ENCODE results near the gene ZNF148. TPM values are rescaled to one million over a fixed set of nuclear protein-coding genes. Genes with fewer than 3 reads are reported as not detected.
A peak's percentile ranks its signal among the peaks of the same experiment; 100 is the strongest.

Gene ZNF148
- total RNA-seq, 1 experiment from 2014 or later, result 24.8 TPM

DNA sequence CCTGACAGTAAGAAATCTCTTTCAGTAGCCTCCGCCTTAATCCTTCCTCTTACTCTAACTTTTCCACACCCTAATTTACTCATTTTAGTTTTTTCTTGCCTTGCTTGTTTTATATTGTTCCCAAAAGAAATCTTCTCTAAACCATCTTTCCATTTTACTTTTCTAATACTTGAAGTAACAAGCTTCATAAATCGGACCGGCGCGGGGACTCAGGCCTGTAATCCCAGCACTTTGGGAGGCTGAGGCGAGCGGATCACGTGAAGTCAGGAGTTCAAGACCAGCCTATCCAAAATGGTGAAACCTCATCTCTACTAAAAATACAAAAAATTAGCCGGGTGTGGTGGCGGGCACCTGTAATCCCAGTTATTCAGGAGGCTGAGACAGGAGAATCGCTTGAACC is 17.3 kb downstream of the ZNF148 start:
- Histone ChIP-seq H2AK5ac (ENCODE audit: insufficient read length, low read length) (no peak overlapping the region), H4K20me1 (ENCODE audit: control insufficient read depth, insufficient read depth, insufficient read length) (no peaks in the 10 kb centered on the region)
- peak overlapping the region in 1 of 3 experiments; percentile 12; a peak in 2 of 7 replicates for H3K27ac Mint-ChIP-seq

More for the DNA sequence above, 17.3 kb downstream of the ZNF148 start:
- Mint-ChIP-seq H3K27me3 (ENCODE audit: low read depth) (no peaks in the 10 kb centered on the region), H3K4me3 (peak overlapping the region in 1 of 2 experiments; percentile 10; a peak in 2 of 5 replicates), H3K36me3 (ENCODE audit: insufficient read depth in 1 of 3, low read depth in 3 of 3) (peaks cover 0 to under 1% (median 0%) of the 10 kb centered on the region in 3 experiments; a peak in 3 of 7 replicates), H3K4me1 (peaks cover 0 to 13% of the 10 kb centered on the region in 2 experiments; a peak in 3 of 4 replicates), H3K9me3 (no peaks in the 10 kb centered on the region)
- H3K27ac ChIP-seq (ENCODE audit: insufficient read length, low read depth, low read length), result no peak overlapping the region
- peaks cover 3% of the 10 kb centered on the region for H3K23me2 ChIP-seq (ENCODE audit: insufficient read length, low read depth, low read length, poor library complexity, severe bottlenecking)
- H3K4ac ChIP-seq (ENCODE audit: low read depth, low read length), result no peak overlapping the region
- H2BK120ac ChIP-seq (ENCODE audit: low read depth, low read length, poor library complexity, severe bottlenecking), result no peak overlapping the region
- no peak overlapping the region for H2BK12ac ChIP-seq (ENCODE audit: insufficient read length, low read depth, low read length)
- H4K5ac ChIP-seq (ENCODE audit: insufficient read length, low read depth, low read length), result no peak overlapping the region
- no peak overlapping the region for H2BK20ac ChIP-seq (ENCODE audit: low read depth, low read length, poor library complexity, severe bottlenecking)
- peaks cover 5% of the 10 kb centered on the region for H3K79me1 ChIP-seq (ENCODE audit: insufficient read depth, low read depth, low read length, poor library complexity, severe bottlenecking)
- no peak overlapping the region for H3T11ph ChIP-seq (ENCODE audit: low read length)
- peaks cover 3% of the 10 kb centered on the region; the same call in 1 of the 2 replicates for H3K79me2 ChIP-seq (ENCODE audit: insufficient read depth, low read length)
- H3K9me3 ChIP-seq (ENCODE audit: control insufficient read depth, low read depth, low read length), result no peaks in the 10 kb centered on the region
- no peaks in the 10 kb centered on the region for H3K4me1 ChIP-seq (ENCODE audit: insufficient read depth, low read length)
- no peak overlapping the region for H3K18ac ChIP-seq (ENCODE audit: insufficient read length, low read depth, low read length)
- H3K14ac ChIP-seq (ENCODE audit: insufficient read depth, low read length), result no peak overlapping the region
- H3K56ac ChIP-seq (ENCODE audit: insufficient read length, low read depth, low read length), result no peak overlapping the region
- H4K8ac ChIP-seq (replicated peaks; ENCODE audit: insufficient read length, low read depth, low read length), result no peak overlapping the region
- H2BK5ac ChIP-seq (ENCODE audit: insufficient read length, low read length), result no peak overlapping the region
- TF ChIP-seq, protein P1, sequence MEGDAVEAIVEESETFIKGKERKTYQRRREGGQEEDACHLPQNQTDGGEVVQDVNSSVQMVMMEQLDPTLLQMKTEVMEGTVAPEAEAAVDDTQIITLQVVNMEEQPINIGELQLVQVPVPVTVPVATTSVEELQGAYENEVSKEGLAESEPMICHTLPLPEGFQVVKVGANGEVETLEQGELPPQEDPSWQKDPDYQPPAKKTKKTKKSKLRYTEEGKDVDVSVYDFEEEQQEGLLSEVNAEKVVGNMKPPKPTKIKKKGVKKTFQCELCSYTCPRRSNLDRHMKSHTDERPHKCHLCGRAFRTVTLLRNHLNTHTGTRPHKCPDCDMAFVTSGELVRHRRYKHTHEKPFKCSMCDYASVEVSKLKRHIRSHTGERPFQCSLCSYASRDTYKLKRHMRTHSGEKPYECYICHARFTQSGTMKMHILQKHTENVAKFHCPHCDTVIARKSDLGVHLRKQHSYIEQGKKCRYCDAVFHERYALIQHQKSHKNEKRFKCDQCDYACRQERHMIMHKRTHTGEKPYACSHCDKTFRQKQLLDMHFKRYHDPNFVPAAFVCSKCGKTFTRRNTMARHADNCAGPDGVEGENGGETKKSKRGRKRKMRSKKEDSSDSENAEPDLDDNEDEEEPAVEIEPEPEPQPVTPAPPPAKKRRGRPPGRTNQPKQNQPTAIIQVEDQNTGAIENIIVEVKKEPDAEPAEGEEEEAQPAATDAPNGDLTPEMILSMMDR (conservative IDR thresholded peaks at IDR 0.05), result no peak
- WGBS (ENCODE audit: extremely low coverage, insufficient read length, low lambda C conversion rate), result 100% methylated on average over 1 of the region's 11 CpGs
- H4K91ac ChIP-seq (ENCODE audit: insufficient read length, low read depth, low read length), result no peak overlapping the region
- H3K27me3 ChIP-seq (ENCODE audit: insufficient read depth, low read length), result no peaks in the 10 kb centered on the region
- no peak overlapping the region for H2AFZ ChIP-seq (ENCODE audit: low read length)
- no peak overlapping the region for H2BK15ac ChIP-seq (ENCODE audit: low read depth, low read length)
- H3K9ac ChIP-seq (ENCODE audit: extremely low read depth, insufficient read length, low read length), result no peak overlapping the region
- no peak overlapping the region for H3K4me2 ChIP-seq (ENCODE audit: insufficient read depth, insufficient read length, low read length)
- no peak for DNase-seq
- H3K23ac ChIP-seq (ENCODE audit: insufficient read length, low read depth, low read length), result no peak overlapping the region

All from H9 (cell line).